Left ventricle myocardium inferior (tissue), 1 donor: ENCODE measurements around the gene COX11. TPM values are rescaled to one million over a fixed set of nuclear protein-coding genes. Genes with fewer than 3 reads are reported as not detected.

Source experiments
- DNase-seq: peaks from one replicate; pipeline ENCODE4 v3.0.0-alpha.2; 2020
- H3K27ac ChIP-seq: fragments of 200-600 bp; replicated peaks from 2 replicates; pipeline ENCODE4 v1.8.0; 2021
- H3K27me3 ChIP-seq: fragments of 200-600 bp; 2 replicates; pipeline ENCODE4 v1.8.0; 2021; ENCODE audit warnings: low read depth
- H3K36me3 ChIP-seq: fragments of 200-600 bp; 2 replicates; pipeline ENCODE4 v1.8.0; 2021
- H3K4me1 ChIP-seq: fragments of 200-600 bp; 2 replicates; pipeline ENCODE4 v1.8.0; 2021
- H3K4me3 ChIP-seq: fragments of 200-600 bp; 2 replicates; pipeline ENCODE4 v1.8.0; 2021; ENCODE audit warnings: mild to moderate bottlenecking, moderate library complexity
- H3K9me3 ChIP-seq: fragments of 200-600 bp; replicated peaks from 2 replicates; pipeline ENCODE4 v1.8.0; 2021
- intact Hi-C: fragments of 100-400 bp; cut with micrococcal nuclease; formaldehyde crosslinking; loops from one replicate; pipeline ENCODE4 v1.11.0; 2022
- long read RNA-seq: library from polyadenylated mRNA; unstranded; transcript quantifications from one replicate; pipeline ENCODE4 v2.0.0, GENCODE V29; 2021
- total RNA-seq: library from RNA; stranded (reverse); fragmentation: NEBNext Ultra II Directional; extraction: Animal tissue kit (Norgen Biotek cat#: 25700); gene quantifications from one replicate; pipeline ENCODE4 v1.2.1, GENCODE V29; 2021
- TF ChIP-seq, protein P1 (sequence below): fragments of 200-600 bp; IDR thresholded peaks from 2 replicates; pipeline ENCODE4 v1.8.0; 2021; ENCODE audit warnings: antibody characterized with exemption, mild to moderate bottlenecking, borderline replicate concordance
- donor health status: DM: no; HTN: yes; CAD: no; lungs with severe emphysema.

COX11 gene, protein sequence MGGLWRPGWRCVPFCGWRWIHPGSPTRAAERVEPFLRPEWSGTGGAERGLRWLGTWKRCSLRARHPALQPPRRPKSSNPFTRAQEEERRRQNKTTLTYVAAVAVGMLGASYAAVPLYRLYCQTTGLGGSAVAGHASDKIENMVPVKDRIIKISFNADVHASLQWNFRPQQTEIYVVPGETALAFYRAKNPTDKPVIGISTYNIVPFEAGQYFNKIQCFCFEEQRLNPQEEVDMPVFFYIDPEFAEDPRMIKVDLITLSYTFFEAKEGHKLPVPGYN
- 66.8 TPM for total RNA-seq
- long read RNA-seq, transcript COX11-202 (3 exons, 1,108 nt) = minor isoform, 5 of 68 reads
- long read RNA-seq, transcript COX11-201 (4 exons, 2,497 nt) = major isoform, 59 of 68 reads
- long read RNA-seq, partial matches to known transcripts = 0 of 68 reads
- long read RNA-seq, other reads (novel, unspliced or antisense) = 4 of 68 reads

DNA sequence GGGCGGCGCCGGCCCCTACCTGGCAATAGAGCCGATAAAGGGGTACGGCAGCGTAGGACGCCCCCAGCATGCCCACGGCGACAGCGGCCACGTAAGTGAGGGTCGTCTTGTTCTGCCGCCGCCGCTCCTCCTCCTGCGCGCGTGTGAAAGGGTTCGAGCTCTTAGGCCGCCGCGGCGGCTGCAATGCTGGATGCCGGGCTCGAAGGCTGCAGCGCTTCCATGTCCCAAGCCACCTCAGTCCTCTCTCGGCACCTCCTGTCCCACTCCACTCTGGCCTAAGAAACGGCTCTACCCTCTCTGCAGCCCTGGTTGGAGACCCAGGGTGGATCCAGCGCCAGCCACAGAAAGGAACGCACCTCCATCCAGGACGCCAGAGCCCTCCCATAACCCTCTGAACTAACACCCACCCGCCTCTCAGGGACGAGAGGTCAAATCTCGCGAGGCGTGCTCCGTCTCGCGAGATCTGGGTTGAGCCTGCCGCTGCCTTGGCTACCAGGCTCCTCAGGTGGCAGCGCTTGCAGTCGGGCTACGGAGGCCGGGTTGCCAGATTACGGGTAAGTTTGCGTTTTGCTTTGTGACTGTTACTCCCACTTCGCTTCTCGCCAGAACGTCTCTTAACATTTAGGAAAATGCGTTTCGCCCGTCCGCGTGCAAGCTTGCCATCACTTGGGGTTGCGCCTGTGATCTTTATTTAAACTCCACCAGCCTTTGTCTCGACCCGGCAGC is at the start of gene COX11, which contains the start of gene STXBP4:
Gene COX11, minus strand, starts transcription at position 393 of the 726 bp plus-strand sequence. Its CDS starts 8 bp downstream, at position 385.
Gene STXBP4, plus strand, starts transcription at position 504 of the 726 bp plus-strand sequence. CDS start 17,455 bp downstream, outside the sequence.
- H3K27ac ChIP-seq = peak within 1 kb of the TSS; percentile 92
- H3K4me3 ChIP-seq = peak within 1 kb of the TSS; percentile 97
- peak; percentile 94 for DNase-seq
- H3K27me3 ChIP-seq = no peaks in the 10 kb centered on the region
- no peaks in the 10 kb centered on the region for H3K9me3 ChIP-seq
- H3K4me1 ChIP-seq = peaks cover 39% of the 10 kb centered on the region
- TF ChIP-seq, protein P1, sequence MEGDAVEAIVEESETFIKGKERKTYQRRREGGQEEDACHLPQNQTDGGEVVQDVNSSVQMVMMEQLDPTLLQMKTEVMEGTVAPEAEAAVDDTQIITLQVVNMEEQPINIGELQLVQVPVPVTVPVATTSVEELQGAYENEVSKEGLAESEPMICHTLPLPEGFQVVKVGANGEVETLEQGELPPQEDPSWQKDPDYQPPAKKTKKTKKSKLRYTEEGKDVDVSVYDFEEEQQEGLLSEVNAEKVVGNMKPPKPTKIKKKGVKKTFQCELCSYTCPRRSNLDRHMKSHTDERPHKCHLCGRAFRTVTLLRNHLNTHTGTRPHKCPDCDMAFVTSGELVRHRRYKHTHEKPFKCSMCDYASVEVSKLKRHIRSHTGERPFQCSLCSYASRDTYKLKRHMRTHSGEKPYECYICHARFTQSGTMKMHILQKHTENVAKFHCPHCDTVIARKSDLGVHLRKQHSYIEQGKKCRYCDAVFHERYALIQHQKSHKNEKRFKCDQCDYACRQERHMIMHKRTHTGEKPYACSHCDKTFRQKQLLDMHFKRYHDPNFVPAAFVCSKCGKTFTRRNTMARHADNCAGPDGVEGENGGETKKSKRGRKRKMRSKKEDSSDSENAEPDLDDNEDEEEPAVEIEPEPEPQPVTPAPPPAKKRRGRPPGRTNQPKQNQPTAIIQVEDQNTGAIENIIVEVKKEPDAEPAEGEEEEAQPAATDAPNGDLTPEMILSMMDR = peak; percentile 60
- H3K36me3 ChIP-seq = peaks cover 21% of the 10 kb centered on the region
- intact Hi-C loops = no loop called here

DNA sequence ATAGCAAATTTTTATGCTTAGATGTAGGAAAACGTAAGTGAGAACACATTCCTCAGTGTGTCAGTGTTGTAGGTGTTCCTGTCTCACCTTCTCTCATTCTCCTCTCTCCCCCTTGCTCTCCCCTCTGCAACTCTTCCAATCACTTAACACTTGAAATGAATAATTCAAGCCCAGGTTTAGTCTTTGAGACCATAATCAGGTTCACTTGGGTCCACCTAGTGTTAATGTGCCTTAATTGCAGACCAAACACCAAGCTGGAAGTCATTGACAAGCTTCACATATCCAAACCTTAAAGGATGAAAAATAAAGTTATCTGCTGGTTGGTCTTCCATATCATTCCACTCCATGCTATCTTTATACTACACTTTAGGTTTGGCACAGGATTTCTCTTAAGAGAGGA is 37.1 kb upstream of the COX11 start:
- Histone ChIP-seq H3K9me3 (no peaks in the 10 kb centered on the region), H3K27me3 (no peaks in the 10 kb centered on the region), H3K4me3 (no peak overlapping the region), H3K4me1 (no peaks in the 10 kb centered on the region), H3K27ac (no peak overlapping the region), H3K36me3 (peaks cover 18% of the 10 kb centered on the region)
- no peak for DNase-seq
- intact Hi-C loops = no loop called here
- TF ChIP-seq, protein P1 = no peak

DNA sequence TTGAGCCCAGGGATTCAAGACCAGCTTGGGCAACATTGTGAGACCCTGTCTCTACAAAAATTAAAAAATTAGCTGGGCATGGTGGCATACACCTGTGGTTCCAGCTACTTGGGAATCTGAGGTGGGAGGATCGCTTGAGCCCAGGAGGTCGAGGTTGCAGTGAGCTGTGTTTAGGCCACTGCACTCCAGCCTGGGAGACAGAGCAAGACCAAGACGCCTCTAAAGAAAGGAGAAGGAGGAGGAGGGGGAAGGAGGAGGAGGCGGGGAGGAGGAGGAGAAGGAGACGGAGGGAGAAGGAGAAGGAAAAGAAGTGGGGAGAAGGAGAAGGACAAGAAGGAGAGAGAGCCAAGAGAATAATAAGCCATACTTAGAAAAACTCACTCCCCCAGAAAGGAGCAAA is 36.0 kb upstream of the COX11 start:
- intact Hi-C loops = no loop called here
- H3K9me3 ChIP-seq = no peaks in the 10 kb centered on the region
- H3K27ac ChIP-seq = no peak overlapping the region
- H3K27me3 ChIP-seq = no peaks in the 10 kb centered on the region
- no peaks in the 10 kb centered on the region for H3K4me1 ChIP-seq
- TF ChIP-seq, protein P1 = no peak
- no peak for DNase-seq
- H3K36me3 ChIP-seq = peaks cover 25% of the 10 kb centered on the region
- no peak overlapping the region for H3K4me3 ChIP-seq

DNA sequence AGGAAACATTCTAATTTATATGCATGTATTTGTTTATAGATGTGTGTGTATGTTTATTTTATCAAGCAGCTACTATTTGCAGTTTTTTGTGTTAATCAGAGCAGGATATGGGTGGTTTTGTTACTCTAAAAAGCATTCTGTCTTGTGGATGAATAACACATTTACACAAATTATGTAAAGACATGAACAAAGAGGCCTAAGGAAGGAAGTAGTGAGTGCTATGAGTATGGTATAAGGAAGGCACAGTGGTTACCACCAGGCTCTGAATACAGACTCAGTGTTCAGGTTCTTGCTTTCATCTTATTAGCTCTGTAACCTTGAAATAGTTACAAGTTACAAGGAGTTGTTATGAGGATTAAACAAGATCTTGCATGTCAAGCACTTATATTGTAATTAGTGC is 34.0 kb upstream of the COX11 start:
- Histone ChIP-seq H3K27me3 (no peaks in the 10 kb centered on the region), H3K27ac (no peak overlapping the region), H3K4me3 (no peak overlapping the region), H3K36me3 (peaks cover 19% of the 10 kb centered on the region), H3K4me1 (no peaks in the 10 kb centered on the region), H3K9me3 (no peaks in the 10 kb centered on the region)
- TF ChIP-seq, protein P1 = no peak
- DNase-seq = no peak
- intact Hi-C loops = no loop called here

DNA sequence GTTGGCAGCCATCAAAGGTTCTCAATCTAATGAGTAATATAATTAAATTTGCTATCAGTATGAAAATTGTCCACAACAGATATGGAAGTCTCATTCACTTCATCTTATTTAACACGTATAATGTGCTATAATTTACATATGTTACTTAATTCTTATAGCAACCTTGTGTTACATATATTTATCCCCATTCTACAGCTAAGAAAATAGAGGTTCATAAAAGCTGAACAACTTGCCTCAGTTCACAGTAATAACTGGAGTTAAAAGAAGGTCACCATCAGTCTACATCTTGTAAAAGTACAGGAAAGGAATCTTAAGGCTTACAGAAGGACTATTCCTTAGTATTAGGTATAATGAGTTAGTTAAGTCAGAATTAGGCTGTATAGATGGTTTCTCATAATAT is 28.0 kb upstream of the COX11 start:
- no peaks in the 10 kb centered on the region for H3K4me1 ChIP-seq
- TF ChIP-seq, protein P1 = no peak
- intact Hi-C loops = no loop called here
- H3K9me3 ChIP-seq = no peaks in the 10 kb centered on the region
- H3K27me3 ChIP-seq = no peaks in the 10 kb centered on the region
- H3K27ac ChIP-seq = no peak overlapping the region
- peaks cover 14% of the 10 kb centered on the region for H3K36me3 ChIP-seq
- H3K4me3 ChIP-seq = no peak overlapping the region
- no peak for DNase-seq
